PC-9 (cell line): ENCODE results near the gene SV2C. TPM values are rescaled to one million over a fixed set of nuclear protein-coding genes. Genes with fewer than 3 reads are reported as not detected.
A peak's percentile ranks its signal among the peaks of the same experiment; 100 is the strongest.
"Not testable (repeated sequence)": the region's sequence is repeated elsewhere in the genome, so short reads cannot be mapped to it uniquely, and the experiment has no call there.

Experiments
- Bru-seq: library from RNA; stranded (reverse); fragments of 400-500 nt; gene quantifications from one replicate; lab custom pipeline; 2021; lab: Mats Ljungman, UMichigan
- BruChase-seq, 2 experiments: library from RNA; stranded (reverse); fragments of 400-500 nt; gene quantifications; one replicate each; lab custom pipeline; 2021; lab: Mats Ljungman, UMichigan
- BruUV-seq: library from RNA; stranded (reverse); fragments of 400-500 nt; replicated peaks from 2 replicates; lab custom pipeline; 2021; lab: Mats Ljungman, UMichigan
- CTCF ChIA-PET: fragments of 300-600 bp; sonication (Branson Sonifier 250); formaldehyde crosslinking; loops from one replicate; lab custom pipeline; 2022; ENCODE audit warnings: antibody characterized with exemption; lab: Charles Lee
- POLR2A ChIA-PET: fragments of 300-600 bp; sonication (Branson Sonifier 250); formaldehyde crosslinking; loops from one replicate; lab custom pipeline; 2022; ENCODE audit warnings: antibody characterized with exemption; ENCODE audit not compliant: unreplicated experiment; lab: Charles Lee
- DNase-seq, 2 experiments: peaks; one replicate each; pipeline versions ENCODE4 v3.0.0 to v3.0.0-alpha.2; 2015 to 2022; ENCODE audit warnings: mixed read lengths in 1 of 2
- H2AFZ ChIP-seq: fragments of 200-600 bp; sonication (generic); 2 replicates; pipeline ENCODE4 v1.8.1; 2017; ENCODE audit warnings: antibody characterized with exemption
- H3F3A ChIP-seq: fragments of 200-600 bp; sonication (generic); 2 replicates; pipeline ENCODE4 v1.8.1; 2017; ENCODE audit warnings: antibody characterized with exemption, mild to moderate bottlenecking, low read depth; ENCODE audit not compliant: insufficient read depth
- H3K27ac ChIP-seq: fragments of 200-600 bp; sonication (generic); 2 replicates; pipeline ENCODE4 v1.6.1; 2016; ENCODE audit warnings: mixed run types
- H3K27me3 ChIP-seq: fragments of 200-600 bp; sonication (generic); 2 replicates; pipeline ENCODE4 v1.6.1; 2016; ENCODE audit warnings: low read depth, mixed run types; ENCODE audit not compliant: insufficient read depth
- H3K36me3 ChIP-seq: fragments of 200-600 bp; sonication (generic); 2 replicates; pipeline ENCODE4 v1.6.1; 2016; ENCODE audit warnings: low read depth, mixed run types
- H3K4me1 ChIP-seq: fragments of 200-600 bp; sonication (generic); replicated peaks from 2 replicates; pipeline ENCODE4 v1.6.1; 2016; ENCODE audit warnings: mixed run types; ENCODE audit not compliant: insufficient read depth
- H3K4me2 ChIP-seq: fragments of 200-600 bp; sonication (generic); 2 replicates; pipeline ENCODE4 v1.6.1; 2017; ENCODE audit warnings: mixed run types
- H3K4me3 ChIP-seq: fragments of 200-600 bp; sonication (generic); 2 replicates; pipeline ENCODE4 v1.6.1; 2016; ENCODE audit warnings: mixed run types
- H3K79me2 ChIP-seq: fragments of 200-600 bp; sonication (generic); 2 replicates; pipeline ENCODE4 v1.6.1; 2017; ENCODE audit warnings: low read depth, mixed run types
- H3K9me2 ChIP-seq: fragments of 200-600 bp; sonication (generic); 2 replicates; pipeline ENCODE4 v1.8.1; 2017; ENCODE audit warnings: mild to moderate bottlenecking; ENCODE audit not compliant: insufficient read depth
- H3K9me3 ChIP-seq: fragments of 200-600 bp; sonication (generic); 2 replicates; pipeline ENCODE4 v1.8.1; 2016; ENCODE audit warnings: low read depth; ENCODE audit not compliant: insufficient read depth
- H4K20me1 ChIP-seq: fragments of 200-600 bp; sonication (generic); 2 replicates; pipeline ENCODE4 v1.8.1; 2017; ENCODE audit not compliant: insufficient read depth
- CTCF ChIP-seq: fragments of 200-600 bp; sonication (generic); conservative IDR thresholded peaks from 2 replicates; pipeline ENCODE4 v1.6.1; 2017; ENCODE audit warnings: mixed run types, antibody characterized with exemption, mild to moderate bottlenecking, moderate library complexity
- EZH2 ChIP-seq: fragments of 200-600 bp; sonication (generic); IDR thresholded peaks from 2 replicates; pipeline ENCODE4 v1.8.0; 2017; ENCODE audit warnings: antibody characterized with exemption, low read depth
- intact Hi-C: fragments of 100-400 bp; cut with micrococcal nuclease; formaldehyde crosslinking; loops from one replicate; pipeline ENCODE4 v1.10.0; 2022; ENCODE audit not compliant: unreplicated experiment
- long read RNA-seq: library from polyadenylated mRNA; stranded (forward); transcript quantifications from one replicate; pipeline ENCODE4 v2.0.0, GENCODE V29; 2022
- total RNA-seq: library from RNA; stranded (reverse); gene quantifications from 2 replicates; pipeline ENCODE4 v1.2.3, GENCODE V29; 2021

SV2C gene
- total RNA-seq (not detected in 2 replicates), Bru-seq, nascent RNA (percentile 0 among the genes with signal in this experiment), BruChase-seq, experiment 1, labeled RNA remaining after a 2-hour chase (percentile 3 among the genes with signal in this experiment), BruChase-seq, experiment 2, labeled RNA remaining after a 6-hour chase (percentile 1 among the genes with signal in this experiment)
- long read RNA-seq, partial matches to known transcripts, result 0 of 1 reads
- long read RNA-seq, other reads (novel, unspliced or antisense), result 1 of 1 reads

GRCh38 chr5:76082772-76083554 is at the start of gene SV2C:
SV2C (plus strand) TSS chr5:76083383; CDS start chr5:76131751, 48,368 bp downstream.
- TF ChIP-seq EZH2, result no peak
- no peak for TF ChIP-seq CTCF
- H3K9me2 ChIP-seq, result no peaks in the 10 kb centered on the region
- BruUV-seq, result no TSS peak
- no peak for DNase-seq
- H3K4me1 ChIP-seq, result no peaks in the 10 kb centered on the region
- H2AFZ ChIP-seq, result no peak within 1 kb of the TSS
- no peak within 1 kb of the TSS for H3K27ac ChIP-seq
- no peaks in the 10 kb centered on the region for H3F3A ChIP-seq
- H3K4me3 ChIP-seq, result no peak within 1 kb of the TSS
- peaks cover 7% of the 10 kb centered on the region; the same call in 1 of the 2 replicates for H3K27me3 ChIP-seq
- POLR2A ChIA-PET, result no interaction called here
- H3K36me3 ChIP-seq, result no peaks in the 10 kb centered on the region
- CTCF ChIA-PET, result no interaction called here
- no peak within 1 kb of the TSS for H3K4me2 ChIP-seq
- H4K20me1 ChIP-seq, result no peaks in the 10 kb centered on the region
- H3K79me2 ChIP-seq, result no peaks in the 10 kb centered on the region
- H3K9me3 ChIP-seq, result no peaks in the 10 kb centered on the region
- intact Hi-C loops, result no loop called here

- H3K36me3 ChIP-seq, H3K4me2 ChIP-seq, H3K9me3 ChIP-seq, H3K27me3 ChIP-seq, H3K4me3 ChIP-seq, BruUV-seq, CTCF ChIA-PET, H3K4me1 ChIP-seq, H3K79me2 ChIP-seq, H2AFZ ChIP-seq, H4K20me1 ChIP-seq, H3F3A ChIP-seq, H3K9me2 ChIP-seq, intact Hi-C loops, DNase-seq, H3K27ac ChIP-seq, POLR2A ChIA-PET: not testable (repeated sequence)
These were observed 45.4 kb upstream of the SV2C start for GRCh38 chr5:76037736-76038151.

- Histone ChIP-seq H3K9me2 (no peaks in the 10 kb centered on the region), H3K27me3 (no peaks in the 10 kb centered on the region; the same call in 1 of the 2 replicates), H3F3A (no peaks in the 10 kb centered on the region), H3K27ac (no peak overlapping the region), H3K4me1 (no peaks in the 10 kb centered on the region), H4K20me1 (no peaks in the 10 kb centered on the region), H3K9me3 (no peaks in the 10 kb centered on the region), H3K4me2 (no peak overlapping the region), H3K36me3 (no peaks in the 10 kb centered on the region), H2AFZ (no peak overlapping the region), H3K4me3 (no peak overlapping the region), H3K79me2 (no peaks in the 10 kb centered on the region)
- no TSS peak for BruUV-seq
- intact Hi-C loops, result no loop called here
- POLR2A ChIA-PET, result no interaction called here
- CTCF ChIA-PET, result no interaction called here
- no peak for TF ChIP-seq CTCF
- TF ChIP-seq EZH2, result no peak
- DNase-seq, result no peak
These were observed 45.0 kb upstream of the SV2C start for GRCh38 chr5:76038212-76038611.
